Esophagus mucosa (tissue), 1 donor: Measurements from ENCODE around the gene DSE. TPM values are rescaled to one million over a fixed set of nuclear protein-coding genes. Genes with fewer than 3 reads are reported as not detected.
"Not testable (repeated sequence)": the region's sequence is repeated elsewhere in the genome, so short reads cannot be mapped to it uniquely, and the experiment has no call there.

ENCODE experiments used
- ATAC-seq: fragments of 200-7000 bp; cut with Tn5 transposase; one replicate; pipeline ENCODE4 v1.9.1; 2020
- total RNA-seq: library from RNA; stranded (reverse); gene quantifications from one replicate; pipeline ENCODE4 v1.2.4, GENCODE V29; 2023
- donor health status: DM: yes; HTN: yes; CAD: no.

The DSE gene
- total RNA-seq: 32.7 TPM

- ATAC-seq: peak; percentile 82
These were observed at the start of gene DSE for GRCh38 chr6:116370760-116371119. DSE (plus strand) TSS chr6:116370947; CDS start chr6:116399251, 28,304 bp downstream.

DNA sequence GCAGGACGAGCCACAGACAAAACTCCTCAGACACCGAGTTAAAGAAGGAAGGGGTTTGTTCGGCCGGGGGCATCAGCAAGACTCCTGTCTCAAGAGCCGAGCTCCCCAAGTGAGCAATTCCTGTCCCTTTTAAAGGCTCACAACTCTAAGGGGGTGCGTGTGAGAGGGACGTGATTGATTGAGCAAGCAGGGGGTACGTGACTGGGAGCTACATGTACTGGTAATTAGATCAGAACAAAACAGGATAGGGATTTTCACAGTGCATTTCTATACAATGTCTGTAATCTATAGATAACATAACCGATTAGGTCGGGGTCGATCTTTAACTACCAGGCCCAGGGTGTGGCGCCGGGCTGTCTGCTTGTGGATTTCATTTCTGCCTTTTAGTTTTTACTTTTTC is 48.8 kb upstream of the DSE start:
- ATAC-seq: not testable (repeated sequence)

GRCh38 chr6:116323863-116324262 is 46.9 kb upstream of the DSE start:
- no peak for ATAC-seq

- not testable (repeated sequence) for ATAC-seq
These were observed 45.1 kb upstream of the DSE start for GRCh38 chr6:116325634-116326132.

DNA sequence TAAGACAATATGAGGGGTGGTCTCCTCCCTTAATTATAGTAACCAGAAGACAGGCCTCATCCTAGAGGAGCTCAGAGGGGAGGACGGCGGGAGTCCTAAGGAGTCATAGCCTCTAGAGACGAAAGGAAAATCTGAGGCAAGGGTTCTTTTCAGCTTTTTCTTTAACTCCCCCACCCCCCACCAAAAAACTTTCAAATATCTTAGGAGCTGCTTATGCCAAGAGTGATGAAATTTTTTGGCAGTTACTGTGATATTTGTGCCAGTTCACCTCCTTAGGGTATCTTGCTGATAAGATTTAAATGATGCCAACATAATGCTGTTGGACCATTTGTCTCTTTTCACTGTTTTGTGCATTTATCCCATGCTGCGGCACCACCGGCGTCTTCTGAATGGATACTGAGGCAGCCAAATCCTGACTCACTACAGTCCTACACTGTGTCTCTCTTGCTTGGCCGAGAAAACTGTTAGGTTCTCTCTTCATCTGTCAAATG is 44.5 kb upstream of the DSE start:
- ATAC-seq: no peak

- ATAC-seq: no peak
These were observed 43.8 kb upstream of the DSE start for GRCh38 chr6:116326996-116327395.

DNA sequence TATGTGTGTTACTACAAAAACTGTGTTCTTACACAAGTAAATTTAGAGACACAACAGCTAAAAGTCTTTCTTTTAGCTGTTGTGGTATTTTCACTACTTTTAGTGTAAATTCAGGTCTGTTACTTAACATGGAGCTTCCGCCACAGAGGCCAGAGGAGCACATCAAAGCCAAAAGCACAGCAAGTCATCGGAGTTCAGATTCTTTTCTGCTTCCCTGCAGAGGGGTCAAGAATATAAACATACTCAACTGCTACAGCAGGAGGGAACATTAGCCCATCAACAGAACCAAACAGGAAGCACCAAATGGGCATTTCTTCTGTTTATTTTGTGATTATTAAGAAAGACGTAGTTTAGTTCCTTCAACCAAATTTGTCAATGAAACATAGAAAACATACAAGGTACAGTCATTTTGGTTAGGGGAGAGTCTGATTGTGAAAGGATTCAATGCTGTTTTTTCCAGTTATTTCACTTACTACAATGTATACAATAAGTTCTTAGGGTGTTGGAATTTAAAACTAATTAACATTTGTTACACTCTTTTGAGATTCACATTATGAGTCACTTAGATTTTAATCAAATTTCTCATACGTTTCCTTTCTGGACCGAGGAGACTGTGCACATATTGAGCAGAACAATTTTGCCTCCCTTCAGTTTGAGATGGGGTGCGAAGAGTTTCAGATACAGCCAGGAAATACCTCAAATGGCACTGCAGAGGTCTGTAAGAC is 42.8 kb upstream of the DSE start:
- no peak for ATAC-seq

DNA sequence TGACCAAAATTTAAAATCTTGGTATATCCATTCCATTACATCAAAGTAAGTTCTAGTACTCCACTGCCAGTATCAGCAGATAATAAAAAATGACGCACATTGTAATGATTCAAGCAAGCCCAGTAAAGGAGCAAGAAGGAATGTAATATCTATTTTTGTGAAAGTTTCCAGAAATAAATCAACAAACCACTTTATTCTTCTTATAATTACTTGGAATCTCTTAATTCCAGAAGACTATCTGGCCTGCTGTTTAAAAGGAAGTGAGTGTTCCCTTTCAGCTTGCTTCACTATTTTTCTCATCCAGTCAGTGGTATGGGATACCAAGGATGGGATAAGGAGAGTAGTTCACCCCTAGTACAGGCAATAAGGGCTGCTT is 42.2 kb upstream of the DSE start:
- ATAC-seq: no peak

DNA sequence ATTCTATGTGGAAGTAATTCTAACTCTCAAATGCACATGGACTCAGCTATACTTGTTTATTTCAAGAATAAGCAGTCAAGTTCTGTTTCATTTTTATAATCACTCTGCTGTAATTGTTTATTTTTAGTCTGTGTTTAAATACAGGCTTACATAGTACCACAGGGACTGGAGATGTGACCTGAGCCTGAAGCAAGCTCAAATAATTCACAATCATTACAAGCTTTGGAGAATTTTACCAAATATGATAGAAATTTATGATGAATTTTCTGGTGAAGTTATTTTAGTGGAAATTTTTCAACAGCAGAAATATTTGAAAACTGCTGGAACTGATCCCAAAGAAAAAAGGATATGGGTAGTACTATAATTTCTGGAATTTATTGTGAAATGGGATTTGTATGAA is 41.6 kb upstream of the DSE start:
- ATAC-seq: no peak

GRCh38 chr6:116330511-116330910 is 40.2 kb upstream of the DSE start:
- no peak for ATAC-seq

DNA sequence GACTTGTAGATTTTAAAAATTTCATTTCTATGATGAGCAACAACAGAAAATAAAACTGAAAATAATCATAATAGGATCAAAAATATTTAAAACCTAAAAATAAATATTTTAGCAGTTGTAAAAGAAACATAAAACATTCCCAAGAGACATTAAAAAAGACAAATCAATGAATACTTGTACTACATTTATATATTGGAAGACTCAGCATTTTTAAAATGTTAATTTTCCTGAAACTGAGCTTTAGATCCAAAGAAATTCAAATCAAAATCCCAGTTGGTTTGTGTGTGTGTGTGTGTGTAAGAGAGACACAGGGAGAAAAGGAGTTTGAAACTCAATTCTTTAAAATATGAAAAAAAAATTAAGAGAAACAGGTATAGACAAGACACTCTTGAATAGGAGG is 38.7 kb upstream of the DSE start:
- no peak for ATAC-seq

GRCh38 chr6:116334638-116335409 is 35.9 kb upstream of the DSE start:
- ATAC-seq: not testable (repeated sequence)

- no peak for ATAC-seq
These were observed 35.0 kb upstream of the DSE start for GRCh38 chr6:116335612-116336215.

GRCh38 chr6:116338943-116339342 is 31.8 kb upstream of the DSE start:
- no peak for ATAC-seq

DNA sequence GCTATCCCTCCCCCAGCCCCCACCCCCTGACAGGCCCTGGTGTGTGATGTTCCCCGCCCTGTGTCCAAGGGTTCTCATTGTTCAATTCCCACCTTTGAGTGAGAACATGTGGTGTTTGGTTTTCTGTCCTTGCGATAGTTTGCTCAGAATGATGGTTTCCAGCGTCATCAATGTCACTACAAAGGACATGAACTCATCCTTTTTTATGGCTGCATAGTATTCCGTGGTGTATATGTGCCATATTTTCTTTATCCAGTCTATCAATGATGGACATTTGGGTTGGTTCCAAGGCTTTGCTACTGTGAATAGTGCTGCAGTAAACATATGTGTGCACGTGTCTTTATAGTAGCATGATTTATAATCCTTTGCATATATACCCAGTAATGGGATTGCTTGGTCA is 30.1 kb upstream of the DSE start:
- ATAC-seq: not testable (repeated sequence)

GRCh38 chr6:116349216-116349615 is 21.5 kb upstream of the DSE start:
- ATAC-seq: no peak

DNA sequence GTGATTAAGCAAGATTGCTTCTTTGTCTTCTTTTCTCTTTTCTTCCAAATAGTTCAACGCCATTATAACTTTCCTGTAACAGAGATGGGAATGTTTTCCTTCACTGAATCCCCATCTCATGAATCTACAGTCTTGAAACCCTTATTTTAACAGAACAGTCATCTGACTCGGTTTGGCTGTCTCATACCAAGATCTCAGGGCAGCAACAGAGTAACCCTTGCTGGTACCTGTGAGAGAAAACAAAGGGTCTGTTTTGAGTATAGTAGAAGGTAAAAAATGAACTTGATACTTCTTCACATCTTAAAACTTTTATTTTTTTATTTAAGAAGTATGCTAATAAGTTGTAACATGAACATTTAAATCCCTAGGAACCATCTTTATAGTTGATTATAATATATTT is 19.6 kb upstream of the DSE start:
- ATAC-seq: no peak

DNA sequence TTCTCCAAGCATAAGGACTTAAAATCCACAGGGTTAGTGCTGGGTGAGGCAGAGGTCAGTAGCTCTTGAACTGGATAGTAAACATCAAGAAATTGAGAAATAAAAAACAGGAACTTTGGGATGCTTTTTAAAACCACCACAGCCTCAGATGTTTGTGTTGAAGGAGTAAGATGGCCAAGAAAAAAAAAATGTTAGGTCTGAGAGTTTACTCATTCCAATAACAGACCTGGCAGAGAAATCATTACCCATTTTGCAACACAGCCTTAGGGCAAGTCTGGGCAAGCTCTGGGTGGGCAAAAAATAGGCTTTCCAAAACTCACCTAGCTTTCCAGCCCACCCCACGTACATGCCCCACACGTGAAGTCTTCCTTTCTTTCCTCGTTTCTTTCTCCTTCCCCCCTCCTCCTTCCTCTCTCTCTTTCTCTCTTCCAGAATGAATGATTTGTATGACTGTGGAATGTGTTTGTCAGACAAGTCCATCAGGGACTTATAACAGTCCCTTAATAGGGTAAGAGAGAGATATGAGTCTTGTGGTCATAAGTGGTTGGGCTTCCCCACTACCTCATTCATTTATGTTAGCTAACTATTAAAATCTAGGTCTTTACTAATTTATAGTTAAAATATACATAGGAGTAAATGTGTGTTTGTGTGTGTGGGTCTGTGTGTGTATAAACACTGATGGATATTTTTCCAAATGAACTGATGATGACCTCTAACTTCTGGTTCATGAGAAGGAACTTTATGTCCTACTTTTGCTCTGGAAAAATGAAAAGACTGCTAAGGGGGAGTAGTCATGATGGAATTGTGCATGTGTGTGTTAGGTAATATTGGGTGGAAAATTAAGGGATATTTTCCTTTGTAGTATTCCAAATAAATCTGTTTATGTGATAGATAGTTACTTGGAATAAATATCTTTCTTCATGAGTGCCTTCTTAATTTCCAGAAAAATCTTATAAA is 18.0 kb upstream of the DSE start:
- no peak for ATAC-seq

DNA sequence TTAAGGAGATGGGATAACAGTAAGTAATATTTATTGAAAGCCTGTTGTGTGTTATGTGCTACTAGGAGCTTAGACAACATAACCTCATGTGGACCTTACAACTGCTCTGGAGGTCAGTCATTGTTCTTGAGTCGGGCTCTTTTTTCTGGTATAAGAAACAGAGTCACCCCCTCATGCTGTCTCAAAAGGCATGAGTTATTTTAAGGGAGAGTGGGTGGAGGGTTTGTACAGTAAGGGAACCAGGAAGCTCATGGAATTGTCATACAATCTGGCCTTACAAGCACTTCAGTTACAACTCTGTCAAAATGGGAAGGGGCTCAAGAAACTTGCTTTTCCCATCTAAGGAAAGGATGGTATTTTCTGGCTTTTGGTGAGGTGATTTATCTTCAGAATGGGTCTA is 16.5 kb upstream of the DSE start:
- ATAC-seq: no peak

- no peak for ATAC-seq
These were observed 15.0 kb upstream of the DSE start for GRCh38 chr6:116355796-116356195.

DNA sequence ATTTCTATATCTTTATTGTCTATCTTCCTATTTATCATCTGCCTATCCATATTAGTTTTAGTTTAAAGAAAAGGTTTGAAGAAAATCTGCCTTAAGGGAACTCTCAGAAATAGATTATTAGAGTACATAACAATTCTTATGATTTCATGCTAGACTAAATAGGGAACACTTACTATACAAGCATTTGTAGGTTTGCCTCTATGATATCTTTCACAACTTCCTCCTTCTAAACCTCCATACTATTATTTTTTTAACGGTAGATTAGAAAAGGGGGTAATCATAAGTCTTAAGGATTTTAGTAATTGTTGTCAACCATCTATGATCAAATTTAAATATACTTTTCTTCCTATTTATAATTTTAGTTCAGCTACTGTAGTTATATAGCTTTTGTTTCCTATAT is 11.6 kb upstream of the DSE start:
- ATAC-seq: no peak

DNA sequence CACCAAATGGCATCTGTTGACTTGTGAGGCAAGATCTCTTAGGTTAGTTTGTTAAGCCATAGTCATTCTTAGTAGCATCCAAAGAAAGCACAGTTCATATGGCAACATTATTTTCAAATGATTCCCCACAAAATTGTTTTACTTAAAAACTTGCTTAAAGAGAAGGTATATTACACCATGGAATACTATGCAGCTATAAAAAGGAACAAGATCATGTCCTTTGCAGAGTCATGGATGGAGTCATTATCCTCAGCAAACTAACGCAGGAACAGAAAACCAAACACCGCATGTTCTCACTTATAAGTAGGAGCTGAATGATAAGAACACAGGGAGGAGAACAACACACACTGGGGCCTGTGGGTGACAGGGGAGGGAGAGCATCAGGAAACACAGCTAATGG is 10.9 kb upstream of the DSE start:
- no peak for ATAC-seq
